GDM1 (cell line): ENCODE measurements around the gene IRS2.
"Not testable (repeated sequence)": the region's sequence is repeated elsewhere in the genome, so short reads cannot be mapped to it uniquely, and the experiment has no call there.

ENCODE experiments used
- DNase-seq: peaks from one replicate; lab custom pipeline; 2025; lab: John Stamatoyannopoulos, UW

IRS2 gene

DNA sequence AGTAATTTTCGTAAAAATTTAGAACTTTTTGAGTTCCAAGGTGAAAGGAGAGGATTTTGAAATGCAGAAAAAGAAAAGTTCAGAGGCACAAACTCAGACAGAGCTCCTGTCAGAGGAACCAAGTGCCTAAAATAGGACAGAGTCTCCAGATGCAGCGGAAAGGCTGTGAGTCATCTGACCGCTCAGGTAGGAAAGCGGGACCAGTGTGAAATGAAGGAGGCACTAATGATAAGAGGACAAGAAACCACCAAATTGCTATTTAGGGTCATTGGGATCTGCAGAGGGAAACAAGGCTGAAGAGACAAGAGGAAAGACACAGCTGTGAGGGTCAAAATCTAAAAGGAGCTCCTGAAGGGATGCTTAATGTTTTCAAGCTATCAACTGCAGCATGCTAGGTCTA is 34.9 kb downstream of the IRS2 start:
- peak; percentile 63 for DNase-seq

DNA sequence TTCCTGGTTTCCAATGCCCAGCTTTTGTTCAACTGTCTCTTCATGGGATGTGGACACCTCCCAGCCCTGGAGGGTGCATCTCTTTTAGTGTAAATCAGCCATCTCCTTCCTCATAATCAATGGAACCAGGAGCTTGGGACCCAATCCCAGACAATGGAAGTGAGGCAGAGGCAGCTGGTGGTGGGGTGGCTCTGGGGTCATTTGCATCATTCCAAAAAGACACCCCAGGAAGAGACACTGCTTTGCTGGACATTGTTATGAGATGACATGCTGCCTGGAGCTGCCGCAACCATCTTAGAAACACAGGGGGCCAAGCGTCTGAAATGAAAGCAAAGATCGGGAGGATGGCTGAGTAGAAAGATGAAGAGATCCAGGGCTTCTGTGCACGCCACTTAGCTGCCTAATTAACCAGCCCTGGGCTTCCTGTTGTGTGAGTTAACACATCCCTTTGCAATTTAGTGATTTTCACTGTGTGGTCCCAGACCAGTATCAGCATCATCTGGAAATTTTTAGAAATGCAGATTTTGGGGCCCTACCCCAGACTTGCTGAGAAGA is 36.1 kb downstream of the IRS2 start:
- no peak for DNase-seq

DNA sequence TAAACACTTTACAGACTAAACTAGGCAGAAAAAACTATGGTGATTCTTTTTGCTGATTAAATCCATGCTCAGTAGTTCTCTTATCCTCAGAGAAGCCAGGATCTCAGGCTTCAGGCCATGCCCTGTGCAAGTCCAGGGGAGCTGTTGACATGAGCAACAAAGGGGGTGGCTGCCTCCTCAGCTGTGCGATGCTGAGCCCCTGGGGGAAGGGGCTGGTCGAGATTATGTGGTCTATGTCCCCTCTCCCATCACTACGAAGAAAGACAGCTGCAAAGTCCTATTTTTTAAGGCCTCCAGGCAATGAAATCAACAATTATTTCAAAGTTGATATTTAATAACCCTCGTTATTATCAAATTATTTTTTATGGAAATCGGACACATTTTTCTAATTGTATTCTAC is 37.0 kb downstream of the IRS2 start:
- no peak for DNase-seq

DNA sequence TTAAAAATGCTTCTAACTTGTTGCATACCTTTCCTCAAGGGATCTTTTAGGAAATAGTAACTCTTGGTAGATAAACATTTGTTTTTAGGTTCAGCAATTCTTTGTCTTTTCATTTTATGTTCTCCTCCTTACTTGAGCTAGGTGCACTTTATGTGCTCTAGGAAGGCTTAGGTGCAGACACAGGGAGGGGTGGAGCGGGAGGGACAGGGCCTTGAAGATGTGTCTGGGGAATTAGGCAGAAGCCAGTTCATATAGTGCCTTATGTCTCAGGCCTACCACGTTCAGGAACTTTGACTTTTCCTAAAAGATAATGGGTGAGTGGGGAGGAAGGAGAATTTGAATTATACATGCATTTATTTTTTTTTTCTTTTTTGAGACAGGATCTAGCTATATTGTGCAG is 37.7 kb downstream of the IRS2 start:
- DNase-seq, result no peak

DNA sequence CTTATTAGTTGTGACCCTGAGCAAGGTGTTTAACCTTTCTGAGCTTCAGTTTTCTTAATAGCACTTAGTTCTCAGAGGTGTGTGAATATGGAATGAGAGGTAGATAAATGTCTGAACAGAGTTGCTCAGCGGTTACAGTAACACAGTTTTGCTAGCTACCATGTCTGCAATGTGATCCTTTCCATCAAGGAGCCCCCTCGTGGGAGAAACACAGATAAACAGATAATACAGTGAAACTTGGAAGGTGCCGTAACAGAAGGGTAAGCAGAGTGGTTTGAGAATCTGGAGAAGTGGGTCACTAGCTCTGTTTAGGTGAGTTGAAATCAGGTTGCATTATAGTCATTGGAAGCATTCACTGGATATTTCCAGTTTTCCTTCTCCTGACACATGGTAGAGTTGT is 38.9 kb downstream of the IRS2 start:
- no peak for DNase-seq

DNA sequence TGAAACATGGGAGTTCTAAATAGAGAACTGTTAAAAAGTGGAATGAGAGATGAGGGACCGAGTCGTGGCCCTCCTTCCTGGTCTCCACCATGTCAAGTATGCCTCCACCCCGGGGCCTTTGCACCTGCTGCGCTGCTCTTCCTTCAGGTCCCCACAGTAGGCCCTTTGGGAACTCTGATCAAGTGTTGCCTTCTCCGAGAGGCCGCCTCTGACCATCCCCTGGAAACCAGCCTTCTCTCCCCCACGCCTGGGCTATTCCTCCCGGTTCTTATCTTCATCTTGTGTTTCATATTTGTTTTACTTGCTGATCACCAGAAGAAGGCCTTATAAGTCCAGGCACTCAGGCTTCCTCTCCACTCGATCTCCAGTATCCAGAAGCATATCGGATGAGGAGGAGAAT is 40.0 kb downstream of the IRS2 start:
- no peak for DNase-seq

DNA sequence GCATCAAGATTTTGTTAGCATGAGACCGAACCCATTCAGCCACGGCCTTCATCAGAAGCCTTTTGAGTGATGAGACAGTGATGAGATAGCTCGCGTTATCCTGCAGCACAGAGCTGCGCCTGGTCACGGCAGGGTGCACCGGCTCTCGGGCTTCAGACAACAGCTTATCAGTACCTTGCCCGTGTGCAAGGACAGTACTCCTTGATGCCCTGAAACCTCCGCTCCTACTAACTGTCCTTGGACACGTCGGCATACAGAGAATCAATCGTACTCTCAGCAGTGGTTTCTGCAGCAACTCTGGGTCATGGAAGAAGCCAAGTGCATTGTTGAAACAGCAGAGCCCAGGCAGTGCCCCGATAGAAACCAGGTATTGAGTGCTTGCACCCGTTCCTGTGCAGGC is 40.7 kb downstream of the IRS2 start:
- DNase-seq, result no peak

DNA sequence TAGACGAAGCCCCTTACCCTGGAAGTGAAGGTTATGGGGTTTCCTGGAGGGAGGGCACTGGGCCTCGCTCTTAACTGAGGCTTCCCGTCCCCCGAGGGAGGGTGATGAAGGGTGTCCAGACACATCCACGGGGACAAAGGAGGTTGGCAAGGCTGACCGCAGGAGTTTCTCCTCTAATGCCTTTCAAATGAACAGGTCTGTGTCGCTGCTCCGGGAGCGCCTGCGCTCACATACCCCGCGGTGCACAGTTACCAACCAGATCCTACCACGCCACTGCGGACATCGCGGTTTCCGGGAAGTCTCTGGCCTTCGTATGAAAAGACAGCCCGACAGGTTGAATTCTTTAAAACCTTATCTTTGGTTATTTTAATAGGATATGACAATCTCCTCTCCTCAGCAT is 41.3 kb downstream of the IRS2 start:
- no peak for DNase-seq

DNA sequence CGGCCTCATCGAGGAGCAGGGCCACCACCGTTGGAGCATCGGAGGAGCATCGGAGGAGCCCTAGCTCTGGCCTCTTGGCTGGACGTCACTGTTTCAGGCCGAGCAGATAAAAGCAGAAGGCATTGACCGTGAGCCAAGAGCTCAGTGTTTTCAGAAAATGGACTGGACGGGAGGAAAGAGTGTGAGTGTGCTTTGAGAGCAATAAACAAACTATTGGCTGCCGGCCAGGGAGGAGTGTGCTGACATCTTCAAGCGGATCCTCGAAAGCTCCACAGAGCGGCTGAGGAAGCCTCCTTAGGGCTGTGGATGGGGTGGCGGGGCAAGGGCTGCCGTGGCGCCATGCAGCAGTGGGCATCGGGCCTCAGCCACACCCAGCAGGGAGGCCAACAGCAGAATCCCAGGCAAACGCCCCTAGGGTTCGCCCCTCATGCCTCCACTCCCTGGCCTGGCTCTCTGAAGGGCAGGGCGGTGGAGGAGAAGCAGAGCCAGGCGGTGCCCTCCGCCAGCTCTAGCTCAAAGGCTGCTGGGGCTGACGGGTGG is 41.8 kb downstream of the IRS2 start:
- no peak for DNase-seq

DNA sequence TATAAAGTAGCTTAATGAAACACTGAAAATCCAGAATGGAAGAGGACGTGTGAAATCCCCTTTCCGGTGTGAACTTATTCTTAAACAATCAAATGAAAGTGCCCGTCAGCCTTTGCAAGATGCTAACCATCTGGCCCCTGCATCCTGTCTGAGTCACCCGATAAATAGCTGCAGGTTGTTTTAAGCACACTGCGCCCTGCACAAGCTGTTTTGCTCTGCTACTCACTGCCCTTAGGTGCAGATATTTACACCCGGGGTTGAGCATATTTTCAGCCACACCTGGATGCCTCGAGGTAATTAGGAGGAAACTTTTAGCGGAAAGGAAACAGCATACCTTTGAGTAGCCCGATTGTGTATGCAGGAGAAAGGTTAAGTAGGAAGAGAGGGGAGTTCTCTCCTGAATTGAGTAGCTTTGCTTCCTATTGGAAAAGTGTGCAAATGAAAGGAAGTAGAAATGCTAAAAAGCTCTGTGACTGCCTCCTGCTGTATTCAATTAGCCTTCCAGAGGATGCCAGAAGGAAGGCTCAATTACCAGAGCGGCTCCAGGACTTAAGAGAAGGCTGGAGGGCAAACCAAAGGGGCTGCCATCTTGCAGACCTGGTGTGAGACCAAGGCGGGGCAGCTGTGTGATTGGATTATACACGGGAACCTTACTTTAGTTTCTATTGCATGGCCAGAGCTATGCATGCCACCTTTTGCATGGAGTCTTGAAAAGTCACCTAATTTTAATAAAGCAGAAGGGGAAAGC is 42.5 kb downstream of the IRS2 start:
- peak; percentile 76 for DNase-seq

DNA sequence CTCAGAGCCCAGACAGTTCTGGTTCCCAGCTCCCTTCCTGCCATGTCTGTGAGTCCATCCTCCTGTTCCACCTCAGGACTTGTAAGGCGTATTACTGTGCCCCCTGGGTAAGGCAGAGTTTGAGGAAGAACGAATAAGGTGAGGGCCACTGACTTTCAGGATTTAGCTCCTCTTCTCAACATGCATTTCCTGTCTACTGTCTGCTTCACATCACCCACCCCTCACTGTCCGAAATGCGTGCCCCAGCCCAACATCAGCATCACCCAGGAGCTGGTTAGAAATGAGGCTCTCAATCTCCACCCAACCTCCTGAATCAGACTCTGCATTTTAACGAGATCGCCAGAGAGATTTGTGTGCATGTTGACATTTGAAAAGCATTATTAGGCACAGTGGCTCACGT is 44.4 kb downstream of the IRS2 start:
- DNase-seq, result no peak

DNA sequence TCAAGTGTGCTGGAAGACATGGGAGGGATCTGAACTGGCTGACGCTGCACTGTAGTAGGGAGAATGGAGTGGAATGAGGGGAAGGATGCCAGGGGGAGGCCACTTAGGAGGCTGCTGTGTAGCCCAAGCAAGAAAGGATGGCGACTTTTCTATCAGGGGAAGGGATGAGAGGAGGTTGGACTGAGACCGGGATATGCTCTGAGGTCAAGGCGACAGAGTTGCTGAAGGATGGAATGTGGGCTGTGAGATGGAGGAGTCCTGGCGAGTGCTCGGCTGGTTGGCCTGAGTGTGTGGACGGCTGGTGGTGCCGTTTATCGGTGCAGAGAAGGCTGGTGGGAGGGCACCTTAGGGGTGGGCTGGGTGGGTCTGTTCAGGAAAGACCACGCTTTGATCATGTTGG is 45.7 kb downstream of the IRS2 start:
- no peak for DNase-seq

DNA sequence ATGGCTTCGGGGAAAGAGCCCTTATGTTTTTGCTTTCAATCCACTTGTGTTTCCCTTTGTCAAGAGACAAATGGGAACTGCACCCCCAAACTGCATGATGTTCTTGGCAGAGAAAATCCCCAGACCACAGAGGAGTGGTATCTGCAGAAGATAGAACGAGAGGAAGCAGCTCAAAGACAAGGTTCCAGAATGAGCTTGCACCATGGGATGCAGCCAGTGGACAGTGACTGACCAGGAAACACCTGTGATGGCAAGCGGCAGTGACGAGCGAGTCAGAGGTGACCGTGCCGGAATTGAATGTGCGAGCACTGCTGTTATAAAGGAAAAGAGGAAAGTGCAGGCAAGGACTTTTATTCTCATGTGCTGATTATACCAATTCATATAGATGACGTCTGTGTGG is 46.3 kb downstream of the IRS2 start:
- no peak for DNase-seq

DNA sequence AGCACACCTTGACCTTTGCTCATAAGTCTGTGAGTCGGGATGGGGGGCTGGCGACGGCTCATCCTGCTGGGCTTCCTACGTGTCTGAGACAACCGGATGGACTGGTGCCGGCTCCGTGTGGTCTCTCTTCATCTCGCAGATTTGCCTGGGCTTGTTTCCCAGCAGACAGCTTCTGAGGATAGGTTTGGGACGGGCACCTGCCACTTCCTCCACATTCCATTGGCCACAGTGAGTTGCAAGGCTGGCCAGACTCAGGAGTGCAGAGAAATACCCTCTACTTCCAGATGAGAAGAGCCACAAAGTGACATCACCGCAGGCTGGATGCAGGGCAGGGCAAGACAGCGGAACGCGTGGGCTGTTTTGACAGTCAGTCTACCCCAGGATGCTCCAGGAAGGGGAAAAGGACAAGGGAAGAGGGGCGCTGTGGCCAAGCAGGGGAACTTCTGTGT is 48.1 kb downstream of the IRS2 start:
- no peak for DNase-seq

DNA sequence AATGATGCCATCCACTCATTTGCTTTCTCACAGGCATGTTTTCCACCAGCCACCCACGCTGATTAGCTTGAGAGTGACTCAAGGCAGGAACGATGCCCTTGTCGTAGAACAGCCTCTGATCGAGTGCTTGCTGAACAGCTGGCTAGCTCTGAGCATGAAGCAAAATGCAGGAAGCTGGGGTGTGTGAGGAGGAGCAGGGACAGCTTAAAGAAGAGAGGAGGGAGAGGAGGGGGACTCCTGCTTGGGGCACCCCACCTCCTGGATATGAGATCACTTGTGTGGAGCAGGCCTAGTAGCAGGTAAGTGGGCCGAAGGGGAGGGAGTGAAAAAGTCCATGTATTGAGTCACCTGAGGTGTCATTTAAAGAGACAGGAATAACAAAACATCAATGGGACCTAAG is 48.8 kb downstream of the IRS2 start:
- no peak for DNase-seq

DNA sequence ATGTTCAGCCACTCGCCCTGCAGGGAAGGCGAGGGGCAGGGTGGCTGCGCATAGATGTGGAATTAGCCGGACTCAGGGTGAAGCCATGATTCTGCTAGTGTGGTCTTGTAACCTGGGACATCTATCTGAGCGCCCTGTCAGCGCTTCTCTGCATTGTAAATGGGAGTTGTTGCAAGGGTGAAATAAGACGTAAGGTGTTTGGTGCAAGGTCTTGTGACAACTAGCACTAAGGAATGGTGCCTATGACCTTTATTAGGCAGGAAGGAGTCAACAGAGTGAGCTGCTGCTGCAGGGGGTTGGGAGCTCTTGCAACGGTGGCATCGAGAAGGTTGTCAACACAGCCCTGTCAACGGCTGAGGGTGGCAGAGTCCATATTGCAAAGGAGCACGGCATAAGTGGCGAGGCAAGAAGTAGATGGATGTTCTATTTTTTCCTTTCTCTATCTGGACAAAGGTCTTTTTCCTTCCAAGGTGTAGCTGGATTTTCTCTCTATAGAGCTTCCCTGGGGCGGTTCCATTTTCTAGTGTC is 49.3 kb downstream of the IRS2 start:
- DNase-seq, result no peak

DNA sequence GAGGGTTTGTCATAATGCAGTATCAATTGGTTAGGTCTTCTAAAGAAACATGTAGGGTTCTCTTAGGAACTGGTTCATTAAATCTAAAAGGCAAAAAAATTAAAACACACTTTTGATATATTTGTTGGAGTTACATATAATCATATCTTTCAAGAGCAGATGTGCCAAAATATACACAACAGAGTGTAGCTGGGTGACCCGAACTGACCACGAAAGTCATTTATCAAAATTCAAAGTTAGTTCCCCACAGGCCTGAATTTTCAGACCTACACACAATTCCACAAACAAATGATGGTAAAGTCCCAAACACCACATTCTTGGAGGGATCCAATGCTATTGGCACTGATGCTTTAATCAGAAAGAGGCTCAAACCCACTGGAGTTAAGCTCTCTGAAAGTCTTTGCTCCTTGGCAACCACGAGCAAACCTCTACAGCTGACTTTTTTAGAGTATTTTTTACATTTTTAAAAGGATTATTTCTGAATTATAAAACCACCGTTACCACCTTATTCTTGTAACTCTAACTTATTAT is 50.9 kb downstream of the IRS2 start:
- DNase-seq, result no peak

DNA sequence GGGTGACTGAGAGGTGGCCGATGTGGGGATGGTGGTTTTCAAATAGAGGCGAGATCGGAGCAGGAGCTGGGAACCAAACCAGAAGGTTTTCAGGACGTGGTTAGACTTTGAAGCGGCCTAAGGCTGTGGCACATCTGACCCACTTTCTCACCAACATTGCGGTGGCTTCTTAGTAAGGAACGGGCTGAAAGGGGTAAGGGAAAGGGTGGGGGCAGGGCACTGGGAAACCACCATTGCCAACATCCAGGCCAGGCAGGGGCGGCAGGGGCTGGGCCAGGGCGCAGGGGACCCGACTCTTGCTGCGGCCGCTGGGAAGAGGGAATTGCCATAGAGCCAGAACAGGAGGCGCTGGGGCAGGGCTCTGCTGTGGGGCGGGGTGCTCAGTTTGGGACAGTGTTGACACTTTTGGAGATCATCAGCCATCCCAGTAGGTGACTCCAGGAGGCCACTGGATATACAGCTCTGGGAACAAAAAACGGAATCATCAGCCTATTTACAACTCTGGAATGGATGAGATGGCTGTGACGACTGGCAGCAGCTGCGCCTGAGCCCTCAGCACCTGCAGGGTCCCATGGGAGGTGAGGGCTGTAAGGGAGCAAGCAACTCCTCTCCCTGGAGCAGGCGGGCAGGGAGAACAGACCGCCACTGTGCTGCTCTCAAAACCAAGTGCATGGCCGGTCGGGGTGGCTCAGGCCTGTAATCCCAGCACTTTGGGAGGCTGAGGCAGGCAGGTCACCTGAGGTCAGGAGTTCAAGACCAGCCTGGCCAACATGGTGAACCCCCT is 52.2 kb downstream of the IRS2 start:
- no peak for DNase-seq

DNA sequence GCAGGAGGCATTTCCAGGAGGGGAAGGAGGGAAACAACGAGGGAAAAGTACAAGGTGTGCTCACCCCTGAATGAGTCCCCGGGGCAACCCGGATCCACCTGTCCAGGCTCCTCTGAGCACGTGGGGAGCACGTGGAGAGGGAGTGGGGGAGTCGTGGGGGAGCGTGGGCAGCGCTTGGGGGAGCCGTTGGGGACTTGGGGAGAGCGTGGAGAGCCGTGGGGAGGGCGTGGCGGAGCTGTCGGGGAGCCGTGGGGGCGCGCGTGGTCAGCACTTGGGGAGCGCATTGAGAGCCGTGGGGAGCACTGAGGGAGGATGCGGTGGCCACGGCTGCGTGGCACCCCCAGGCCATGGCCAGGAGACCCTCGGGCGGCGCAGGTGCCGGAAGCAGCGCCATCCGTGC is 52.8 kb downstream of the IRS2 start:
- DNase-seq, result no peak

DNA sequence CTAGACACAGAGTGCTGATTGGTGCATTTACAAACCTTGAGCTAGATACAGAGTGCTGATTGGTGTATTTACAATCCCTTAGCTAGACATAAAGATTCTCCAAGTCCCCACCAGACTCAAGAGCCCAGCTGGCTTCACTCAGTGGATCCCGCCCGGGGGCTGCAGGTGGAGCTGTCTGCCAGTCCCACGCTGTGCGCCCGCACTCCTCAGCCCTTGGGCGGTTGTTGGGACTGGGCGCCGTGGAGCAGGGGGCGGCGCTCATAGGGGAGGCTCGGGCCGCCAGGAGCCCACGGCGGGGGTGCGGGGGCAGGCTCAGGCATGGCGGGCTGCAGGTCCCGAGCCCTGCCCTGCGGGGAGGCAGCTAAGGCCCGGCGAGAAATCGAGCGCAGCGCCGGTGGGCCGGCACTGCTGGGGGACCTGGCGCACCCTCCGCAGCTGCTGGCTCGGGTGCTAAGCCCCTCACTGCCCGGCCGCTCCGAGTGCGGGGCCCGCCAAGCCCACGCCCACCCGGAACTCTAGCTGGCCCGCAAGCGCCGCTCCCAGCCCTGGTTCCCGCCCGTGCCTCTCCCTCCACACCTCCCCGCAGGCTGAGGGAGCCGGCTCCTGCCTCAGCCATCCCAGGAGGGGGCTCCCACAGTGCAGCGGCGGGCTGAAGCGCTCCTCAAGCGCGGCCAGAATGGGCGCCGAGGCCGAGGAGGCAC is 53.8 kb downstream of the IRS2 start:
- not testable (repeated sequence) for DNase-seq

DNA sequence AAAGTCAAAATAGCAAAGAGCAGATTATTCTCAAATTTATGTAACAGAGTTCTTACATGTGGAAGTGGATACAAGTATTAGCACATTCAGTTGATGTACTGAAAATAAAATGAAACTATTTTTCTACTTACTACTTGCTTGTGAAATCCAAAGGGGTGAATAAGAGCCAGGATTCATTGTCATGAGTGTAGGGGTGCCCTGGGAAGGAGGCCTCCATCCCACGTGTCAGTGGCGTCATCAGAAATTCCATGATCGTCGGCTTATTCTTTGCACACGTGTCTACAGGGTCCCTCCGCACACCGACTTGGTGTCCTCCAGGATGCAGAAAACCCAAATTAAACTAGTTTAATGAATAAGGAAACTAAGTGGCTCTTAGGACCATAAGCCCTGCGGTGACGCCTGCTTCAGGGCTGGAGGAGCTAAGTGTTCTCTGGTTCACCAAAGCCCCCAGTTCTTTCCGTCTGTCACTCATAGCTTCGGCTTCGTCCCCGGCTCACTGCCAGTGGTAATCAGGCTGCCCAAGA is 55.5 kb downstream of the IRS2 start:
- no peak for DNase-seq
